ENCODE measurements around the gene EIF3L. TPM values are rescaled to one million over a fixed set of nuclear protein-coding genes. Genes with fewer than 3 reads are reported as not detected.

EIF3L gene
- total RNA-seq: 301 and 455 TPM in 2 replicates

DNA sequence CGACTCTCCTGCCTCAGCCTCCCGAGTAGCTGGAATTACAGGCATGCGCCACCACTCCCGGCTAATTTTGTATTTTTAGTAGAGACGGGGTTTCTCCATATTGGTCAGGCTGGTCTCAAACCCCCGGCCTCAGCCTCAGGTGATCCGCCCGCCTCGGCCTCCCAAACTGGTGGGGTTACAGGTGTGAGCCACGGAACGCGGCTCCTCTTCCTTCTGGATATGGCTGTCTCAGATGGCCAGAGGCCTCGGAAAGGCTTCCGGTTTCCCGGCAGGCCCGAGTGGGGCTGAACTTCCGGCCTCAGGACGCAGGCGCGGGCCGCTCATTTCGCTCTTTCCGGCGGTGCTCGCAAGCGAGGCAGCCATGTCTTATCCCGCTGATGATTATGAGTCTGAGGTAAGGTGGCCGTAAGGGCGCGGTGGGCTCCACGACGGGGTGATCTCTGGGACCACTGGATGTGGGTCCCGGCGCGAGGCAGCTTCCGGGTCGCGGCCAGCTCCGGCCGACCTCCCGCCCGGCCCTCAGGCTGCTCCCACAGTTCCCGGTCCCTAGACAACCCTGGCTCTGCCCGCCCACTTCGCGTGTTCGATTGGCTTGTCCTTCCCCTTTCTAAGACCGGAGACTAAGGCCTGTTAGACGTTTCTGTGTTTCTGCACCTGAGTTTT is at the start of gene EIF3L:
TSS of gene EIF3L (plus strand) at position 331 of the 663 bp plus-strand sequence. CDS start at position 362, 31 bp downstream.

GRCh38 chr22:37807410-37808293 is 41.6 kb upstream of the EIF3L start, which contains the start of gene GCAT:
GCAT (plus strand) TSS chr22:37807934; CDS start chr22:37807968, 34 bp downstream.

DNA sequence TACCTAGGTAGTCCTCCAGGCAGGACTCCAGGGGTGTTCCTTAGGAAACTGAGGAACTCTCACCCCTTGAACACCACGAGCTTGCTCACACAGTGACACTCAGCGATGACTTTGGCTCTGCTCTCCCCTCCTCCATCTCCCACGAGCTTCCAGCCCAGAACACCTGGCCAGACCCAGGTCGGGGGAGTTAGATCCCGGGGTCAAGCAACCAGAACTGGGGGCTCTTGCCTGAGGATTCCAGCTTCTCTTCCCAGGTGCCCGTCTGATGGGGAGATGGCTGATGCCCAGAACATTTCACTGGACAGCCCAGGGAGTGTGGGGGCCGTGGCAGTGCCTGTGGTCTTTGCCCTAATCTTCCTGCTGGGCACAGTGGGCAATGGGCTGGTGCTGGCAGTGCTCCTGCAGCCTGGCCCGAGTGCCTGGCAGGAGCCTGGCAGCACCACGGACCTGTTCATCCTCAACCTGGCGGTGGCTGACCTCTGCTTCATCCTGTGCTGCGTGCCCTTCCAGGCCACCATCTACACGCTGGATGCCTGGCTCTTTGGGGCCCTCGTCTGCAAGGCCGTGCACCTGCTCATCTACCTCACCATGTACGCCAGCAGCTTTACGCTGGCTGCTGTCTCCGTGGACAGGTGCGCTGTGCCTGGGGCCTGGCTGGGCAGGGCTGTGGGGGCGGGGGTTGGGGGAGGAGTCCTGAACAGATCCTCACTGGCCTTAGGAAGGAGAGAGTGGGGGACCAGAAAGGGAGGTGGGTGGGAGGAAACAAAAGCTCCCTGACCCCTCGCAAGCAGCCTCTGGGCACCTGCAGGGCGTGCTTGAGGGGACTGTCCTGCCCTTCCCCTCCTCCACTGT is 25.9 kb upstream of the EIF3L start, which contains the start of gene GALR3:
TSS of gene GALR3 (plus strand) at position 249 of the 852 bp plus-strand sequence. CDS start at position 274, 25 bp downstream.

GRCh38 chr22:37905534-37906363 is 56.5 kb downstream of the EIF3L start, which contains the start of gene MICALL1:
MICALL1 (plus strand) TSS chr22:37906297; CDS start chr22:37906423, 126 bp downstream.

Other genes starting within 250 kb of the EIF3L start
- gene GGA1, start 240.6 kb upstream of the EIF3L start, total RNA-seq: 43.2 and 54.6 TPM in 2 replicates
- 13.4 and 14.8 TPM in 2 replicates for gene SH3BP1, start 209.8 kb upstream of the EIF3L start, total RNA-seq
- gene PDXP, start 190.7 kb upstream of the EIF3L start, total RNA-seq: 17.2 and 23.8 TPM in 2 replicates
- gene LGALS1, start 173.8 kb upstream of the EIF3L start, total RNA-seq: 1,545 and 4,007 TPM in 2 replicates
- gene NOL12, start 163.1 kb upstream of the EIF3L start, total RNA-seq: 24.7 and 32.1 TPM in 2 replicates
- gene TRIOBP, start 152.4 kb upstream of the EIF3L start, total RNA-seq: 86.2 and 106 TPM in 2 replicates
- gene GCAT, start 41.5 kb upstream of the EIF3L start, total RNA-seq: 23.1 and 32.8 TPM in 2 replicates
- not detected in 2 replicates for gene GALR3, start 26.0 kb upstream of the EIF3L start, total RNA-seq
- gene ANKRD54, start 5.1 kb upstream of the EIF3L start, total RNA-seq: 20.0 and 29.8 TPM in 2 replicates
- 38.4 and 58.7 TPM in 2 replicates for gene MICALL1, start 56.9 kb downstream of the EIF3L start, total RNA-seq
- gene C22orf23, start 104.2 kb downstream of the EIF3L start, total RNA-seq: under 0.01 and 0.33 TPM in 2 replicates
- 61.7 and 104 TPM in 2 replicates for gene POLR2F, start 104.3 kb downstream of the EIF3L start, total RNA-seq
- 0.16 TPM in 1 of 2 replicates, not detected in the other for gene SOX10, start 135.1 kb downstream of the EIF3L start, total RNA-seq
- gene PICK1, start 208.0 kb downstream of the EIF3L start, total RNA-seq: 31.8 and 44.1 TPM in 2 replicates
- 0.51 TPM in 1 of 2 replicates, not detected in the other for gene SLC16A8, start 234.8 kb downstream of the EIF3L start, total RNA-seq

All from mesangial cell (primary cell).